ENCODE data around the gene HS1BP3.

The HS1BP3 gene

GRCh38 chr2:20585710-20586594, 64.9 kb downstream of the HS1BP3 start:
- Histone ChIP-seq H3K9me3 (ENCODE audit: control insufficient read depth in 1 of 2, low read length in 2 of 2) (peaks cover 0 to 6% of the 10 kb centered on the region in 2 donors), H3K4me3 (ENCODE audit: low read depth in 1 of 2, low read length in 2 of 2) (no peak overlapping the region), H3K36me3 (ENCODE audit: control insufficient read depth in 1 of 2, insufficient read depth in 2 of 2, low read length in 2 of 2) (no peaks in the 10 kb centered on the region), H3K27me3 (ENCODE audit: control insufficient read depth in 1 of 2, insufficient read depth in 2 of 2, low read length in 2 of 2) (no peaks in the 10 kb centered on the region), H3K4me1 (ENCODE audit: control insufficient read depth in 1 of 2, insufficient read depth in 2 of 2, low read length in 2 of 2) (peaks cover 0 to 14% of the 10 kb centered on the region in 2 donors), H3K9ac (ENCODE audit: low read depth in 1 of 2, low read length in 2 of 2) (no peak overlapping the region), H3K27ac (ENCODE audit: low read depth, low read length) (no peak overlapping the region)

DNA sequence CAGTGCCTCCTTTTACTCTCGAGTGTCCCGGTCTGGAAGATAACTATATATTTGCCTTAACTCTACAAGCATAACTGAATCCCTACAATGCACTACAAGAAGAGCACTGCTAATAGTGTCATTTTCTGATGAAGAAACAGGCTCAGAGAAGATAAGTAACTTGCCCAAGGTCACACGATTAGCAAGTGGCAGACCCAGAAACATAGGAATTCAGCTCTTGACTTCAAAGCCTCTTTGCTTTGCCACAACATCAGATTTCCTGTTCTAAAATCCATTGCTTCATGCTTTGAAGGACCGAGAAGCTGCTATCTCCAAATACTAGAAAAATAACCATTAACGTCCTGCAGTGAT, 65.6 kb downstream of the HS1BP3 start:
- Histone ChIP-seq H3K9ac (ENCODE audit: low read depth in 1 of 2, low read length in 2 of 2) (no peak overlapping the region), H3K27me3 (ENCODE audit: control insufficient read depth in 1 of 2, insufficient read depth in 2 of 2, low read length in 2 of 2) (no peaks in the 10 kb centered on the region), H3K4me1 (ENCODE audit: control insufficient read depth in 1 of 2, insufficient read depth in 2 of 2, low read length in 2 of 2) (peaks cover 0 to 14% of the 10 kb centered on the region in 2 donors), H3K4me3 (ENCODE audit: low read depth in 1 of 2, low read length in 2 of 2) (no peak overlapping the region), H3K27ac (ENCODE audit: low read depth, low read length) (no peak overlapping the region), H3K9me3 (ENCODE audit: control insufficient read depth in 1 of 2, low read length in 2 of 2) (peaks cover 0 to 6% of the 10 kb centered on the region in 2 donors), H3K36me3 (ENCODE audit: control insufficient read depth in 1 of 2, insufficient read depth in 2 of 2, low read length in 2 of 2) (no peaks in the 10 kb centered on the region)

GRCh38 chr2:20584399-20585358, 66.2 kb downstream of the HS1BP3 start:
- no peak overlapping the region for H3K4me3 ChIP-seq (ENCODE audit: low read depth in 1 of 2, low read length in 2 of 2)
- no peaks in the 10 kb centered on the region for H3K27me3 ChIP-seq (ENCODE audit: control insufficient read depth in 1 of 2, insufficient read depth in 2 of 2, low read length in 2 of 2)
- H3K9ac ChIP-seq (ENCODE audit: low read depth in 1 of 2, low read length in 2 of 2), result no peak overlapping the region
- peaks cover 3 to 17% of the 10 kb centered on the region in 2 donors for H3K4me1 ChIP-seq (ENCODE audit: control insufficient read depth in 1 of 2, insufficient read depth in 2 of 2, low read length in 2 of 2)
- H3K9me3 ChIP-seq (ENCODE audit: control insufficient read depth in 1 of 2, low read length in 2 of 2), result peaks cover 0 to 6% of the 10 kb centered on the region in 2 donors
- no peaks in the 10 kb centered on the region for H3K36me3 ChIP-seq (ENCODE audit: control insufficient read depth in 1 of 2, insufficient read depth in 2 of 2, low read length in 2 of 2)
- peak overlapping the region; percentile 47 for H3K27ac ChIP-seq (ENCODE audit: low read depth, low read length)

- Histone ChIP-seq H3K4me3 (ENCODE audit: low read depth in 1 of 2, low read length in 2 of 2) (no peak overlapping the region), H3K9me3 (ENCODE audit: control insufficient read depth in 1 of 2, low read length in 2 of 2) (peaks cover 0 to 6% of the 10 kb centered on the region in 2 donors), H3K36me3 (ENCODE audit: control insufficient read depth in 1 of 2, insufficient read depth in 2 of 2, low read length in 2 of 2) (no peaks in the 10 kb centered on the region), H3K27ac (ENCODE audit: low read depth, low read length) (peak overlapping the region; percentile 45), H3K9ac (ENCODE audit: low read depth in 1 of 2, low read length in 2 of 2) (no peak overlapping the region), H3K4me1 (ENCODE audit: control insufficient read depth in 1 of 2, insufficient read depth in 2 of 2, low read length in 2 of 2) (peaks cover 10 to 24% of the 10 kb centered on the region in 2 donors), H3K27me3 (ENCODE audit: control insufficient read depth in 1 of 2, insufficient read depth in 2 of 2, low read length in 2 of 2) (no peaks in the 10 kb centered on the region)
Measured at GRCh38 chr2:20584045-20584398, 66.9 kb downstream of the HS1BP3 start.

DNA sequence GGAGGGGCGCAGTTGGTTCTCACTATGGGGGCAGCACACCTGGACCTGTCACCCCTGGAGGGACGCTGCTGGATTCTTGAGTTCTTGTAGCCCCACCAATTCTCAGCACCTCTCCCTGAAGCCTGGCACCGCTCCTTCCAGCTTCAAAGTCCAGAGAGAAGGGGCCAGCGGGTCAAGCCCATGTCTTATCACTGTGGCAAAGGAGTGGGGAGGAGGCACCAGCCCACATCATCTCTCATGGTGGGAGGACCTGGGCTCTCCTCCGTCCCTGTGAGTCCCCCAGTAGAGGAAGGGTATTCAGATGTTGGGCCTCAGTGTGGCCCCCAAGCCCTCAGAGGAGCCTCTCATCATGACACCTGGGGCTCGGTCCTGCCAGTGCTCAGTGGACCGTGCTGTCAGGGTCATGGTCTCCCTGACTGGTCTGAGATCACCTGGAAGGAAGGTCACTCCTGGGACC, 67.4 kb downstream of the HS1BP3 start:
- Histone ChIP-seq H3K36me3 (ENCODE audit: control insufficient read depth in 1 of 2, insufficient read depth in 2 of 2, low read length in 2 of 2) (no peaks in the 10 kb centered on the region), H3K9ac (ENCODE audit: low read depth in 1 of 2, low read length in 2 of 2) (no peak overlapping the region), H3K27ac (ENCODE audit: low read depth, low read length) (peak overlapping the region; percentile 45), H3K4me1 (ENCODE audit: control insufficient read depth in 1 of 2, insufficient read depth in 2 of 2, low read length in 2 of 2) (peaks cover 15 to 30% of the 10 kb centered on the region in 2 donors), H3K9me3 (ENCODE audit: control insufficient read depth in 1 of 2, low read length in 2 of 2) (peaks cover 0 to 6% of the 10 kb centered on the region in 2 donors), H3K4me3 (ENCODE audit: low read depth in 1 of 2, low read length in 2 of 2) (no peak overlapping the region), H3K27me3 (ENCODE audit: control insufficient read depth in 1 of 2, insufficient read depth in 2 of 2, low read length in 2 of 2) (no peaks in the 10 kb centered on the region)

DNA sequence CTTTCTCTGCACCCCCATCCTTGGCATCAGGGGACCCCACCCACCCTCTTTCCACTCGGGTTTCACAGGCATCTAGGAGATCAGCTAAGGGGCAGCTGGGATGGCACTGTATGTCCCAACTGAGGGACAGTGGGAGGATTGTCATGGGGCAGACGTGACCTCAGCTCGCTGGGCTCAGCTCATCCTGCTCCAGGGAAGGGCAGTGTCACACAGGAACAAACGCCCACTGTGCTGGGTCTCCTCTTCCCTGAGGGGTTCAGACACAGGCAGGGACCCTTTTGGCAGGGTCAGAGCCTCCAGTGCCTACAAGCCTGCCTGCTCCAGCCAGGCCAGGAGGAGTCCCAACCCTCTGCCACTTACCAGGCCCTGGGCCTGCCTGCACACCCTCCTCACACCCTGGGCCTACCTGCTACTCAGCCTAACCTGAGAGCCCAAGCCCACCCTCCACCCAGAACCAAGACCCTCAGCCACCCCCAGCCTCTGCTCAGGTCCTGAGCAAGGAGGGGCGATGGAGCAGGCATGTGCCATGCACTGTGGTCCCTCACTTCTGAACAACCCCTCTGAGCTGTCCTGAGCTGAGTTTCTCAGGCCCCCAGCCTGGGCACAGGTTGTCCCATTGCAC, 68.2 kb downstream of the HS1BP3 start:
- Histone ChIP-seq H3K27me3 (ENCODE audit: control insufficient read depth in 1 of 2, insufficient read depth in 2 of 2, low read length in 2 of 2) (no peaks in the 10 kb centered on the region), H3K9ac (ENCODE audit: low read depth in 1 of 2, low read length in 2 of 2) (no peak overlapping the region), H3K9me3 (ENCODE audit: control insufficient read depth in 1 of 2, low read length in 2 of 2) (peaks cover 0 to 6% of the 10 kb centered on the region in 2 donors), H3K36me3 (ENCODE audit: control insufficient read depth in 1 of 2, insufficient read depth in 2 of 2, low read length in 2 of 2) (no peaks in the 10 kb centered on the region), H3K27ac (ENCODE audit: low read depth, low read length) (no peak overlapping the region), H3K4me3 (ENCODE audit: low read depth in 1 of 2, low read length in 2 of 2) (no peak overlapping the region), H3K4me1 (ENCODE audit: control insufficient read depth in 1 of 2, insufficient read depth in 2 of 2, low read length in 2 of 2) (peaks cover 20 to 36% of the 10 kb centered on the region in 2 donors)

- Histone ChIP-seq H3K9me3 (ENCODE audit: control insufficient read depth in 1 of 2, low read length in 2 of 2) (peaks cover 0 to 6% of the 10 kb centered on the region in 2 donors), H3K36me3 (ENCODE audit: control insufficient read depth in 1 of 2, insufficient read depth in 2 of 2, low read length in 2 of 2) (no peaks in the 10 kb centered on the region), H3K4me1 (ENCODE audit: control insufficient read depth in 1 of 2, insufficient read depth in 2 of 2, low read length in 2 of 2) (peaks cover 32 to 51% of the 10 kb centered on the region in 2 donors), H3K4me3 (ENCODE audit: low read depth in 1 of 2, low read length in 2 of 2) (no peak overlapping the region), H3K9ac (ENCODE audit: low read depth in 1 of 2, low read length in 2 of 2) (no peak overlapping the region), H3K27ac (ENCODE audit: low read depth, low read length) (no peak overlapping the region), H3K27me3 (ENCODE audit: control insufficient read depth in 1 of 2, insufficient read depth in 2 of 2, low read length in 2 of 2) (no peaks in the 10 kb centered on the region)
Measured at GRCh38 chr2:20580690-20581437, 70.0 kb downstream of the HS1BP3 start.

DNA sequence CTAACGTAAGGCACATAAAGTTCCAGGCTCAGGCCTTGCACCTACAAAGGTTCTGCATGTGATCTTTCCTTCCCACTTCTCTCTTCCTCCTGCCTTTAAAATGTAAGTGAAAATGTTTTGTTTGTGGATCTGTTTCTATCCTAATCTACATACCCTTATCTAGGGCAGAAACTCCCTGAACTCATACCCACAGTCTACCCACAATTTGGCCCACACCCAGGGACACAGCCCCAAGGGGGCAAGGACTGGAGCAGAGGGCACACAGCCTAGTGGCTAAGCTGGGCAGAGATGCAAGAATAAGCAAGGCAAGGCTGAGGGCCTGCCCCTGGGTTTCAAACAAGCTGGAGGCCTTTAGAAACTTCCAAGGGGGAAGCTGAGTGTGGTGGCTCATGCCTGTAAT, 71.0 kb downstream of the HS1BP3 start:
- Histone ChIP-seq H3K4me1 (ENCODE audit: control insufficient read depth in 1 of 2, insufficient read depth in 2 of 2, low read length in 2 of 2) (peaks cover 32 to 43% of the 10 kb centered on the region in 2 donors), H3K27me3 (ENCODE audit: control insufficient read depth in 1 of 2, insufficient read depth in 2 of 2, low read length in 2 of 2) (no peaks in the 10 kb centered on the region), H3K4me3 (ENCODE audit: low read depth in 1 of 2, low read length in 2 of 2) (no peak overlapping the region), H3K36me3 (ENCODE audit: control insufficient read depth in 1 of 2, insufficient read depth in 2 of 2, low read length in 2 of 2) (no peaks in the 10 kb centered on the region), H3K27ac (ENCODE audit: low read depth, low read length) (peak overlapping the region; percentile 76), H3K9me3 (ENCODE audit: control insufficient read depth in 1 of 2, low read length in 2 of 2) (peaks cover 0 to 6% of the 10 kb centered on the region in 2 donors), H3K9ac (ENCODE audit: low read depth in 1 of 2, low read length in 2 of 2) (no peak overlapping the region)

Measured in duodenal mucosa (tissue), 2 donors.